ENCODE data around the gene ASB6. TPM values are rescaled to one million over a fixed set of nuclear protein-coding genes. Genes with fewer than 3 reads are reported as not detected.

The ASB6 gene
- polyA plus RNA-seq, 1 of the 3 experiments (the other 2 are of a cell fraction), result 35.9 TPM

DNA sequence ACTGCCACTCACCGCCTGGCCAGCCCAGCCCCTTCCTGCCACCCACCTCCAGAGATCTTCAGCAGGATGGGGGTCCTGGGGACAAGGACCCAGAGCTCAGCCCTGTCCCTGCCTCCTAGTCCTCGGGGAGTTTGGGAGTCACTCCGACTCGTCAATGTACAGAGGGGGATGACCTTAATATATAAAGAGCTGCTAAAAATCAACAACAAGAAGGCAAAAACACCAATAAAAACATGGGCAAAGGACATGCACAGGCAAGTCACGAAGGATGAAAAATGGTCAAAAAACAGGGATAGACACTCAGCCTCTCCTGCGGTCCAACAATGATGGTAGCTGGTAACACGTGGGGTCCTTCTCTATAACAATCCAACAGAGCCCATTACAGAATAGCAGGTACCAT lies 4.7 kb upstream of the ASB6 start:
- H3K9ac ChIP-seq, result no peak overlapping the region
- ChIA-PET CTCF (interaction anchor here (1.1 to 1.8 kb wide), 4 partner anchors 55 to 508 kb away, joined by 3 to 7 read pairs (median 4); no protein-coding TSS in a partner anchor), POLR2A (no interaction called here)
- no peaks in the 10 kb centered on the region for H4K20me1 ChIP-seq (ENCODE audit: insufficient read depth)
- H3K4me3 ChIP-seq (ENCODE audit: low read depth in 2 of 2, low read length in 1 of 2), result no peak overlapping the region
- H3K27me3 ChIP-seq (ENCODE audit: insufficient read depth), result no peaks in the 10 kb centered on the region
- TF ChIP-seq IRF3 (IDR thresholded peaks at IDR 0.05; ENCODE audit: low read depth, low read length) (no peak), RCOR1 (IDR thresholded peaks at IDR 0.05; ENCODE audit: low read length) (no peak), CHD2 (IDR thresholded peaks at IDR 0.05; ENCODE audit: low read length, partially characterized antibody) (no peak), FOSL2 (IDR thresholded peaks at IDR 0.05; ENCODE audit: borderline replicate concordance, low read depth) (no peak), MEF2A (IDR thresholded peaks at IDR 0.05; ENCODE audit: borderline replicate concordance, low read depth) (no peak), JUND (IDR thresholded peaks at IDR 0.05) (no peak), RAD21 (IDR thresholded peaks at IDR 0.05; ENCODE audit: low read length) (no peak), EP300 (IDR thresholded peaks at IDR 0.05; ENCODE audit: borderline replicate concordance in 1 of 2, low read depth in 1 of 2, low read length in 1 of 2) (no peak), FOXM1 (IDR thresholded peaks at IDR 0.05; ENCODE audit: low read depth) (no peak), MXI1 (IDR thresholded peaks at IDR 0.05; ENCODE audit: low read depth, low read length) (no peak)
- TF ChIP-seq, protein P1, sequence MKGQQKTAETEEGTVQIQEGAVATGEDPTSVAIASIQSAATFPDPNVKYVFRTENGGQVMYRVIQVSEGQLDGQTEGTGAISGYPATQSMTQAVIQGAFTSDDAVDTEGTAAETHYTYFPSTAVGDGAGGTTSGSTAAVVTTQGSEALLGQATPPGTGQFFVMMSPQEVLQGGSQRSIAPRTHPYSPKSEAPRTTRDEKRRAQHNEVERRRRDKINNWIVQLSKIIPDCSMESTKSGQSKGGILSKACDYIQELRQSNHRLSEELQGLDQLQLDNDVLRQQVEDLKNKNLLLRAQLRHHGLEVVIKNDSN (IDR thresholded peaks at IDR 0.05; ENCODE audit: borderline replicate concordance, low read depth), result no peak
- TF ChIP-seq, protein P2, sequence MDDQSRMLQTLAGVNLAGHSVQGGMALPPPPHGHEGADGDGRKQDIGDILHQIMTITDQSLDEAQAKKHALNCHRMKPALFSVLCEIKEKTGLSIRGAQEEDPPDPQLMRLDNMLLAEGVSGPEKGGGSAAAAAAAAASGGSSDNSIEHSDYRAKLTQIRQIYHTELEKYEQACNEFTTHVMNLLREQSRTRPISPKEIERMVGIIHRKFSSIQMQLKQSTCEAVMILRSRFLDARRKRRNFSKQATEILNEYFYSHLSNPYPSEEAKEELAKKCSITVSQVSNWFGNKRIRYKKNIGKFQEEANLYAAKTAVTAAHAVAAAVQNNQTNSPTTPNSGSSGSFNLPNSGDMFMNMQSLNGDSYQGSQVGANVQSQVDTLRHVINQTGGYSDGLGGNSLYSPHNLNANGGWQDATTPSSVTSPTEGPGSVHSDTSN (IDR thresholded peaks at IDR 0.05), result no peak
- peaks cover 3% of the 10 kb centered on the region for H3K79me2 ChIP-seq (ENCODE audit: insufficient read depth)
- WGBS (ENCODE audit: low lambda C conversion rate), result 86% methylated on average over 7 of the region's 7 CpGs
- peaks cover 0 to 33% of the 10 kb centered on the region in 2 experiments; a peak in 2 of 4 replicates for H3K4me1 ChIP-seq (ENCODE audit: control insufficient read depth in 1 of 2, insufficient read depth in 2 of 2, low read depth in 1 of 2, low read length in 1 of 2)
- H3K36me3 ChIP-seq (replicated peaks in 1 of 2; ENCODE audit: control insufficient read depth in 1 of 2, insufficient read depth in 2 of 2, low read length in 1 of 2), result no peaks in the 10 kb centered on the region
- no peak overlapping the region for H2AFZ ChIP-seq (ENCODE audit: low read depth)
- no peaks in the 10 kb centered on the region for H3K9me2 ChIP-seq
- peaks cover 3% of the 10 kb centered on the region for H3F3A ChIP-seq (replicated peaks; ENCODE audit: insufficient read depth)
- DNase-seq, result no peak
- no peaks in the 10 kb centered on the region for H3K9me3 ChIP-seq
- no peak overlapping the region for H3K4me2 ChIP-seq
- no peak overlapping the region for H3K27ac ChIP-seq (ENCODE audit: low read depth in 2 of 2, low read length in 1 of 2)

DNA sequence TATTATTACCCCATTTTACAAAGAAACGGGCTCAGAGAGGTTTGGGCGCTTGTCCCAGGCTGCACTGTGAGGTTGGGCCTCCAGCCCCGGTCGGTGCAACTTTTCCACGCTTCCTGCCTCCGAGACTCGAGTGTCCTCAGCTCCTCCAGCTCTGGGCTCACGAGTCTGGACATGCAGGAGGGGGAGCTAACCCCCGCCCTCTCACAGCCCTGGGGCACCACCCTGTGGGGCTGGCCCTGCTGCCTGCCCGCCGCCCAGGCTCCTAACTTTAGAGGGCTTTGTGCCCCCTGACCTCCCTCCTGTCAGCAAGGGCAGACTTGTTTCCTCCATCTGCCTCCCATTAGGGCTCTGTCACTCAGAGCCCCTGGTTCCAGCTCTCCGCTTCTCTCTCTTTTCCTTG lies 4.3 kb upstream of the ASB6 start:
- DNase-seq, result no peak
- Histone ChIP-seq H2AFZ (ENCODE audit: low read depth) (no peak overlapping the region), H3K9me3 (no peaks in the 10 kb centered on the region), H3K27me3 (ENCODE audit: insufficient read depth) (no peaks in the 10 kb centered on the region), H3F3A (replicated peaks; ENCODE audit: insufficient read depth) (peaks cover 3% of the 10 kb centered on the region), H3K4me2 (no peak overlapping the region), H3K79me2 (ENCODE audit: insufficient read depth) (peaks cover 7% of the 10 kb centered on the region), H3K9ac (no peak overlapping the region), H3K9me2 (no peaks in the 10 kb centered on the region), H3K4me1 (ENCODE audit: control insufficient read depth in 1 of 2, insufficient read depth in 2 of 2, low read depth in 1 of 2, low read length in 1 of 2) (peaks cover 0 to 33% of the 10 kb centered on the region in 2 experiments; a peak in 2 of 4 replicates), H4K20me1 (ENCODE audit: insufficient read depth) (peaks cover 2% of the 10 kb centered on the region; the same call in 1 of the 2 replicates), H3K36me3 (replicated peaks in 1 of 2; ENCODE audit: control insufficient read depth in 1 of 2, insufficient read depth in 2 of 2, low read length in 1 of 2) (no peaks in the 10 kb centered on the region), H3K4me3 (ENCODE audit: low read depth in 2 of 2, low read length in 1 of 2) (no peak overlapping the region), H3K27ac (ENCODE audit: low read depth in 2 of 2, low read length in 1 of 2) (no peak overlapping the region)
- CTCF ChIA-PET, result interaction anchor here (1.1 to 7.8 kb wide), 5 partner anchors 56 to 507 kb away, joined by 3 to 81 read pairs (median 5); no protein-coding TSS in a partner anchor
- WGBS (ENCODE audit: low lambda C conversion rate), result 93% methylated on average over 11 of the region's 12 CpGs
- POLR2A ChIA-PET, result no interaction called here
- no peak for TF ChIP-seq IRF3 (IDR thresholded peaks at IDR 0.05; ENCODE audit: low read depth, low read length)
- no peak for TF ChIP-seq CTCF (IDR thresholded peaks at IDR 0.05)
- TF ChIP-seq GABPA (IDR thresholded peaks at IDR 0.05; ENCODE audit: low read depth), result no peak
- TF ChIP-seq REST (IDR thresholded peaks at IDR 0.05; ENCODE audit: low read depth, low read length), result no peak
- no peak for TF ChIP-seq EP300 (IDR thresholded peaks at IDR 0.05; ENCODE audit: borderline replicate concordance in 1 of 2, low read depth in 1 of 2, low read length in 1 of 2)
- TF ChIP-seq GATA2 (CRISPR knock-in tag; IDR thresholded peaks at IDR 0.05), result no peak
